WI38 (cell line): ENCODE data around the gene ARSK.

Experiments used
- H3K4me3 ChIP-seq: 2 replicates; pipeline ENCODE4 v1.5.1; 2011; ENCODE audit warnings: low read depth, mild to moderate bottlenecking, control low read depth, low read length
- CTCF ChIP-seq: IDR thresholded peaks from 2 replicates; pipeline ENCODE4 v1.5.1; 2012; ENCODE audit warnings: low read depth, mild to moderate bottlenecking, control low read depth, low read length

Gene ARSK

DNA sequence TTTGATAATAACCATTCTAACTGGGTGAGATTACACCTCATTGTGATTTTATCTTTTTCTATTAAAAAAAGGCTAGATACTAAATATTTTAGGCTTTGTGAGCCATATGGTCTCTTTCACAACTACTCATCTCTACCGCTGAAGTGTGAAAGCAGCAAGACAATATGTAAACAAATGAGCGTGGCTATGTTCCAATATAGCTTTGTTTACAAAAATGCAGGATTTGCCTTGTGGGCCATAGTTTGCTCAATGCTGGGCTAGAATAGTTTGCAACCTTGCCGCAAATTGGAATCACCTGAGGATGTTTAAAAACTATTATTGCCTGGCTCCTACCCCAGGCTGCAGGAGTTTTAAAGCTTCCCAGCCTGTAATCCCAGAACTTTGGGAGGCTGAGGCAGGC is 54.8 kb downstream of the ARSK start:
- no peak overlapping the region for H3K4me3 ChIP-seq
- TF ChIP-seq CTCF = no peak

DNA sequence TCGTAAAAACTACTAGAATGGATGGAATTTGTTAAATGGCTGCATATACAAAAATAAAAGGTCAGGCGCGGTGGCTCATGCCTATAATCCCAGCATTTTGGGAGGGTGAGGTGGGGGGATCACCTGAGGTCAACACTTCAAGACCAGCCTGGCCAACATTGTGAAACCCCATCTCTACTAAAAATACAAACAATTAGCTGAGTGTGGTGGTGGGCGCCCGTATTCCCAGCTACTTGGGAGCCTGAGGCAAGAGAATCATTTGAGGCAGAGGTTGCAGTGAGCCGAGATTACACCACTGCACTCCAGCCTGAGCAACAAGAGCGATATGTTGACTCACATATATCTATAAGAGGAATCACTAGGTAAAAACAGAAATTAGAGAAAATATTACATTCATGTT is 55.6 kb downstream of the ARSK start:
- H3K4me3 ChIP-seq = no peak overlapping the region
- no peak for TF ChIP-seq CTCF

GRCh38 chr5:95611396-95611795 is 56.5 kb downstream of the ARSK start:
- H3K4me3 ChIP-seq = no peak overlapping the region
- no peak for TF ChIP-seq CTCF

- no peak overlapping the region for H3K4me3 ChIP-seq
- no peak for TF ChIP-seq CTCF
Measured at GRCh38 chr5:95613514-95613913, 58.6 kb downstream of the ARSK start.

GRCh38 chr5:95615164-95615467 is 60.2 kb downstream of the ARSK start:
- H3K4me3 ChIP-seq = no peak overlapping the region
- no peak for TF ChIP-seq CTCF

GRCh38 chr5:95617057-95617456 is 62.2 kb downstream of the ARSK start:
- no peak for TF ChIP-seq CTCF
- H3K4me3 ChIP-seq = no peak overlapping the region

- TF ChIP-seq CTCF = no peak
- H3K4me3 ChIP-seq = no peak overlapping the region; the same call in 1 of the 2 replicates
Measured at GRCh38 chr5:95619096-95619495, 64.2 kb downstream of the ARSK start.
